Activated CD4-positive, alpha-beta T cell treated with anti-CD3 and anti-CD28 coated beads, Interleukin-2, Interleukin-4, amounts not matched to agents 100 ng/mL and 50 ng/mL, durations not matched to agents 16 hours and 8 hours (primary cell): ENCODE measurements around the gene WWC1.

ENCODE experiments used
- DNase-seq: peaks from one replicate; pipeline ENCODE4 v3.0.0-alpha.2; 2020; ENCODE audit warnings: low spot score

Gene WWC1

DNA sequence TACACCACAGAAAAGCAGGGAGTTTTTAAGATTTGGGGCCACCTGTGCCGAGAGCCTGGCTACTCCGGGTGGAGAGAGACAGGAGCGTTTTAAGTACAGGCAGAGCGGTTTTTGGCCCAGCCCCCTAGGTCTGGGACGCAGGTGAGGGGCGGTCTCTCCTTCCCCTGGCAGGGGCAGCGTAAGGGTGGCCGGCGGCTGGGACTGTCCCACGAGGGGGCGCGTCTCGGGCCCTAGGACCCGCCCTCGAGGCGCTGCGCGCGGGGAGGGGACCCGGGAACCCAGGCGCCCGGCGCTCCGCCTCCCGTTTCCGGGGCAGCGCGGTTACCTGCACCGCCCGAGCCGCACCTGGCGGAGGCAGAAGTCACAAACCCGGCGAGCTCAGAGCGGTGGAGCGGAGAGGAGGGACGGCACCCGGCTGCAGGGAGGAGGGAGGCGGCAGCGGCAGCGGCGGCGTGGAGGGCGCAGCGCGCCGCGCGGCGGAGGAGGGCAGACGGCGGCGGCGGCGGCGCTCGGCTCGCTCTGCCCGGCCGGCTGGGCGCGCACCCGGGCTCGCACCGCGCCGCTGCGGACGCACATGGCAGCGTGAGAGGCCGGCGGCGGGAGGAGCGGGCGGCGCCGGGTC is at the start of gene WWC1:
TSS of gene WWC1 (plus strand) at position 304 of the 622 bp plus-strand sequence. CDS start 508 bp downstream, outside the sequence.
- DNase-seq = peak; percentile 10

GRCh38 chr5:168244838-168245559 is 46.4 kb upstream of the WWC1 start:
- DNase-seq = no peak

DNA sequence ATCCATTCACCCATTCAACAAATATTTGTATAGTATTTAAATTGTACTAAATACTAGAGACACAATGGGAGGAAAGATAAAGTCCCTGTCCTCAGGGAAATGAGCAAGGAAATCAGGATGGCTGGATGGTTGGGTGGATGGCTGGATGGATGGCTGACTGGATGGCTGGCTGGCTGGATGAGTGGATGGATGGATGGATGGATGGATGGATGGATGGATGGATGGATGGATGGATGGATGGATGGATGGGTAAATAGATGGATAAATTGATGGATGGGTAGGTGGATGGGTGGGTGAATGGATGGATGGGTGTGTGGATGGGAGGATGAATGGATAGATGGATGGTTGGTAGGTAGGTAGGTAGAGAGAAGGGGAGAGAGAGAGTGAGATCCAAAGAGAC is 41.5 kb upstream of the WWC1 start:
- DNase-seq = no peak

DNA sequence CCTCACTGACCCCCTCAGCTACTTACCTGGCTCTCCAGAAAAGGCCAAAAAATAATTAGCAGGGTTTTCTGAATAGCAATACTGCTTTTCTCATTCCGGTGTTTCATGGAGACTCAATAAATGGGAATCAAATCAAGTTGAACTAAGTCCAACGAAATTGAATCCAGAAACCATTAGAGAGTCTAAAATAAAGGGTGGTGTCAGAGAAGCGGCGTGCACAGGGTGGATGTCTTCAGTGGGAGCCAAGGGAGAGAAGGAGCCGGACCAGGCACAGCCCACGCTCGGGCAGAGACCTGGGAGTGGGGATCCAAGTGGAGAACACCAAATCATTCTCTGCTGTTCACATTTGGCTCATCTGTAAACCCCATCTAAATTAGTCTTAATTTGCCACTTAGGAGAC is 40.2 kb upstream of the WWC1 start:
- DNase-seq = no peak

DNA sequence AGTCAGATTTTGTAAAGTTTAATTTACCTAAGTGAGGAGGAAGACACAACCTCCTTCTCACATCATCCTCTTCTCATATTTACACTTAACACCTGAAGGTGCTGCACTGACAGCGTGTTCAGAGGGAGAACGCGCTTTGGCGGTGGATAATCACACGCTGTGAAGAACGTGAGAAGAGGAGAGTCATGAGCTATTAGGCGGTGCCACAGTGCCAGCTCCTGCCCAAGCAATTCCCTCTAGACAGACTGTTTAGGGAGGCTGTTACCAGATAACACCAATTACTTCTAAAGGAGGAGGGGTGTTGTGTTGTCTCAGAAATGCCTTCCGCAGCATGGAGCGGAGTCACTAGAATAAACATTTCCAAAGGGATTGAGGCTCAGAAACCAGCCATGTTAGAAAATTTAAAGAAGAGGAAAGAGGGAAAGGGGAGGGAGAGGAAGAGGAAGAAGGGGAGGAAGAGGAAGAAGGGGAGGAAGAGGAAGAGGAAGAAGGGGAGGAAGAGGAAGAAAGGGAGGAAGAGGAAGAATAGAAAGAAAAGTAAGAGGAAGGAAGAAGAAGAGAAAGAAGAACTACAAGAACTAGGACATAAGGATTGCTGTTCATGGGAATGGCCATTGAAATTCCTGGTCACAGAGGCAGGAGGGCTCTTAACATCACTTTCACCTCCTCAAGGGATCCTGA is 37.3 kb upstream of the WWC1 start:
- DNase-seq = no peak

GRCh38 chr5:168260353-168261226 is 30.9 kb upstream of the WWC1 start:
- no peak for DNase-seq

GRCh38 chr5:168261227-168261571 is 30.2 kb upstream of the WWC1 start:
- no peak for DNase-seq

DNA sequence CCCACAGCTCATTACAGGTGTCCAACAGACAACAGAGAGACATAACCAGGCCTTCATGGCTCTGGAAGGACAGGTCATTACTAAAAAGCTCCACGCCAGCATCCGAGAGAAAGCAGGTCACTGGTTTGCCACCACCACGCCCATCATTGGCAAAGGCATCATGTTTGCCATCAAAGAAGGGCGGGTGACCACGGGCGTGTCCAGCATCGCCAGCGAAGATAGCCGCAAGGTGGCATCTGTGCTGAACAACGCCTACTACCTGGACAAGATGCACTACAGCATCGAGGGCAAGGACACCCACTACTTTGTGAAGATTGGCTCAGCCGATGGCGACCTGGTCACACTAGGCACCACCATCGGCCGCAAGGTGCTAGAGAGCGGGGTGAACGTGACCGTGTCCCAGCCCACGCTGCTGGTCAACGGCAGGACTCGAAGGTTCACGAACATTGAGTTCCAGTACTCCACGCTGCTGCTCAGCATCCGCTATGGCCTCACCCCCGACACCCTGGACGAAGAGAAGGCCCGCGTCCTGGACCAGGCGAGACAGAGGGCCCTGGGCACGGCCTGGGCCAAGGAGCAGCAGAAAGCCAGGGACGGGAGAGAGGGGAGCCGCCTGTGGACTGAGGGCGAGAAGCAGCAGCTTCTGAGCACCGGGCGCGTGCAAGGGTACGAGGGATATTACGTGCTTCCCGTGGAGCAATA is 29.3 kb upstream of the WWC1 start:
- DNase-seq = no peak

DNA sequence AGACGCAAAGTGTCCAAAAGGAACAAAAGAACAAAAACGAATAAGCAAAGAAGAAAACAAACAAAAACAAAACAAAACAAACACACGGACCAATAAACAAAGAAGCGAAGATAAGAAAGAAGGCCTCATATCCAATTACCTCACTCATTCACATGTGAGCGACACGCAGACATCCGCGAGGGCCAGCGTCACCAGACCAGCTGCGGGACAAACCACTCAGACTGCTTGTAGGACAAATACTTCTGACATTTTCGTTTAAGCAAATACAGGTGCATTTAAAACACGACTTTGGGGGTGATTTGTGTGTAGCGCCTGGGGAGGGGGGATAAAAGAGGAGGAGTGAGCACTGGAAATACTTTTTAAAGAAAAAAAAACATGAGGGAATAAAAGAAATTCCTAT is 28.3 kb upstream of the WWC1 start:
- DNase-seq = no peak

DNA sequence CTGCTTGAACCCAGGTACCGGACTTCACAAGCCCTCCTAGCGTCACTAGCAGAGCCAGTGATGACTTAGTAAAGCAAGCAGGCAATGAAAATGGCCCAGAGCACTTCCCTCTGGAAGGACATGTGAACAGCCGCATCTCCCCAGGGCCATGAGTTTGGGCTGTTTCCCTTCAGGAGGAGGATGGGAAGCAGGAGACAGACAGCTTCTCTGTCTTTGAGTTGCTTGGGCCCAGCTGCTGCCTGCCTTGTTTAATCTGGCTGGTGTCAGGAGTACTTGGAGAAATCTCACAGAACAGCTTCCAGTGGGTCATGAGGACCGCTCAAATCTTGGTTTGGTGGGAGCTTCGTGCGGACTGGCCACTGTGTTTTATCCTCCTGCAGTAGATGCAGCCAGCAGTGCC is 25.4 kb upstream of the WWC1 start:
- DNase-seq = no peak

GRCh38 chr5:168268949-168269936 is 22.2 kb upstream of the WWC1 start:
- DNase-seq = peak; percentile 72

DNA sequence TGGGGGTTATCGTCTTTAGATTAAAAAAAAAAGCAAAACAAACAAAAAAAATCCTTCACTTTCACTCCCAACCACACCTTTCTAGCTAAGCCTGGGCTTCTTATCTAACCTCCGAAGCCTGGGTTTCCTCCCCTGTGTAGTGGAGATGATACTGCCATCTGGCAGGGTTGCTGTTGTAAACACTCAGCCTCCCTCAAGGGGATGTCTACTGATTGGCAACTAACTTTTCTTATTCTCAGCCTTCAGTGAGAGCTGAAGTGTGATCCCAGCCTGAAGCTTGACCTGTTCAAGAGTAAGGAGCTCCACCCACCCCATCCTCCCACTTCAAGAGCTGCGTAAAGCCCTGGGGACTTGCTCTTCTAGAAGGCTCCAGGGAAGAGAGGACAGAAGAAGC is 21.5 kb upstream of the WWC1 start:
- no peak for DNase-seq

DNA sequence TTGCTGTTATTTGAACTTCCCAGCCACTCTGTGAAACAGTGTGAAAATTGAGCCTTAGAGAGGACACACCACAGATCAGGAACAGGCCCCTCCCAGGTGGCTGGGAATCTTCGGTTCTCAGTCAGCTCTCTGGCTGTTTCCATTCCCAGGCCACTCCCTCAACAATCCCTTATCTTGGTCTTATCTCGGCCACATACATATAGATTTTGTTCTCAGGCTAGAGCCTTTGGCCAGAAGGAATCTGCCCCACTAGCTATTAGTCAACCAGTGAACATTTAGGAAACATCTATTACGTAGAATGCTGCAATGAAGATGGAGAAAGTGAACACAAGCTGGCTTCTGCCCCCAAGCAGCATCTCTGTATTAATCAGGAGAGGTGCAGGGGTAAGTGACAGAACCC is 21.0 kb upstream of the WWC1 start:
- no peak for DNase-seq

- no peak for DNase-seq
Observed at GRCh38 chr5:168273056-168273980, 18.1 kb upstream of the WWC1 start.

- no peak for DNase-seq
Observed at GRCh38 chr5:168274406-168274805, 17.0 kb upstream of the WWC1 start.

DNA sequence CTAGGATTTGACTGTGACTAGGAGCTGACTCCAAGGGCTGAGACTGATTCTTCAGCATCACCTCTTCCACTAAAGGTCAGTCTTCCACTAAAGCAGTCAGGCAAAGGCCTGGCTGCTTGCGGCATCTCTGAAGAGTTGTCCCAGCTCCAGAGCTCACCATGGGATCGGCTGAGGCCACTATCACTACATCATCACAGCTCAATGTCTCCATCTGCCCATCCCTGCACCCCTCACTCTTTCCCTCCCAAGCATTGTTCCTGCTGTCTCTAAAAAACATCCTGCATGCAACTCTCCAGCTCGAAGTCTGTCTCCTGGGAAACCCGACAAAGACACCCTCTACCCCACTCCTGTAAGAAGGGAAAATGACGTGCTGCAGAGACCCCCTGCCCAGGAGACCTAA is 15.5 kb upstream of the WWC1 start:
- no peak for DNase-seq

DNA sequence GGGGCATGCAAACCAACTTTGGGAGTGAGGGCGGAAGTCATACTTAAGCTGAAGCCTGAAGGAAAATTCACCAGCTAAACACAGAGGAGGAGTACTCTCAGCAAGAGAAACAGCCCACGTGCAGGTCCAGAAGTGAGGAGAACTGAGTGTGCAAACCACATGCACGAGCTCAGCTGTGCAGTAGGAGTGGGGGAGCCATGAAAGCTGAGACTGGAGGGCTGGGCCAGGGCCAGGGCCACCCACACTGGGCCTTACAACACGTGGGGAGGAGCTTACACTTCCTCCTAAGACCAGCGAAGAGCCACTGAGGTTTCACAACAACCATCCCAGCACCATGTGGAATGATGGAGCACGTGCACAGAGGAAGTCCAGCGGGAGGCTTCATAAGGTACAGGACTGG is 9.3 kb upstream of the WWC1 start:
- no peak for DNase-seq

- DNase-seq = no peak
Observed at GRCh38 chr5:168284809-168285208, 6.6 kb upstream of the WWC1 start.

GRCh38 chr5:168285696-168286095 is 5.7 kb upstream of the WWC1 start:
- no peak for DNase-seq

DNA sequence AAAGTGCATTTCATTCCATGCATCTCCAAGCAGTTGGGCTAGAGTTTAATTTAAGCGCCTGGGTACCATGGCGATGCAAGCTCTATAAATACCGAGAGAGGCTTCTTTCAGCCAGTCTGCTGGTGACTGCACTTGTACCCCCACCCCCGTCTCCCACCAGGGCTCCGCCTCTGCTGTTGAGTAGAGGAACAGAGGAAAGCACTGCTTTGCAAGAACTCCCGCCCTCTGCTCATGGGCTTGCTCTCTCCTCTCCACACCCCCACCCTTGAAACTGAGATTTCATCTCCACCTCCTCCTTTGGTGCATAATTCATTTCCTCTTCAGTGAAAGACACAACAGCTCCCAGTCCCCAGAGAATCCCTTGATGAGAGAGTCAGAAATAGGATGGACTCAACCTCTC is 5.1 kb upstream of the WWC1 start:
- no peak for DNase-seq
